GM12878 (cell line): ENCODE data around the gene NEO1. TPM values are rescaled to one million over a fixed set of nuclear protein-coding genes. Genes with fewer than 3 reads are reported as not detected.

Experiments used
- ATAC-seq: fragments of 200-7000 bp; cut with Tn5 transposase; 3 replicates; pipeline ENCODE4 v1.9.1; 2020; ENCODE audit warnings: mild to moderate bottlenecking, moderate library complexity
- BruUV-seq: library from RNA; stranded (reverse); fragments of 400-500 nt; replicated peaks from 2 replicates; lab custom pipeline; 2021; lab: Mats Ljungman, UMichigan
- CTCF ChIA-PET: fragments of 300-600 bp; sonication (Branson Sonifier 250); formaldehyde crosslinking; extraction: SDS; loops from one replicate; lab custom pipeline; 2021; ENCODE audit warnings: inconsistent platforms; lab: Yijun Ruan, JAX
- POLR2A ChIA-PET: fragments of 350-600 bp; formaldehyde crosslinking; extraction: SDS; loops from one replicate; lab custom pipeline; 2021; ENCODE audit warnings: inconsistent platforms; lab: Charles Lee
- RAD21 ChIA-PET: fragments of 300-600 bp; sonication (Branson Sonifier 250); formaldehyde crosslinking; loops from one replicate; lab custom pipeline; 2023; ENCODE audit warnings: antibody characterized with exemption; ENCODE audit not compliant: unreplicated experiment; lab: Charles Lee
- SMC1A ChIA-PET: fragments of 300-600 bp; sonication (Branson Sonifier 250); formaldehyde crosslinking; loops from one replicate; lab custom pipeline; 2023; ENCODE audit not compliant: unreplicated experiment, uncharacterized antibody; lab: Charles Lee
- DNase-seq: peaks from one replicate; pipeline ENCODE4 v3.0.0-alpha.2; 2011; ENCODE audit warnings: low read depth, low spot score
- FAIRE-seq: peaks from 3 replicates; lab custom pipeline; 2011; peaks lifted over from hg19 to GRCh38; lab: Jason Lieb, UNC
- H2AFZ ChIP-seq: 2 replicates; pipeline ENCODE4 v1.6.0; 2011; ENCODE audit warnings: low read depth, low read length, control low read depth; ENCODE audit not compliant: control insufficient read depth
- H3K27ac ChIP-seq: 2 replicates; pipeline ENCODE4 v1.5.1; 2011; ENCODE audit warnings: control low read depth; ENCODE audit not compliant: control insufficient read depth, insufficient read depth
- H3K27me3 ChIP-seq, 2 experiments: replicated peaks in 1 of 2; 2 replicates each; pipeline versions ENCODE4 v1.6.0 to v1.6.1; 2011; ENCODE audit warnings: low read length in 1 of 2; ENCODE audit not compliant: control insufficient read depth in 2 of 2, insufficient read depth in 2 of 2
- H3K36me3 ChIP-seq, 2 experiments: 2 replicates each; pipeline ENCODE4 v1.5.1; 2011; ENCODE audit warnings: low read length in 1 of 2; ENCODE audit not compliant: control insufficient read depth in 2 of 2, insufficient read depth in 2 of 2
- H3K4me1 ChIP-seq: 2 replicates; pipeline ENCODE4 v1.6.1; 2011; ENCODE audit warnings: mild to moderate bottlenecking, low read length, moderate library complexity, mixed read lengths; ENCODE audit not compliant: control insufficient read depth, insufficient read depth
- H3K4me2 ChIP-seq: 2 replicates; pipeline ENCODE4 v1.6.0; 2011; ENCODE audit warnings: control low read depth; ENCODE audit not compliant: control insufficient read depth, insufficient read depth
- H3K4me3 ChIP-seq: fragments of 200-600 bp; sonication (generic); 2 replicates; pipeline ENCODE4 v1.5.1; 2016
- H3K79me2 ChIP-seq: 2 replicates; pipeline ENCODE4 v1.6.0; 2011; ENCODE audit warnings: low read length; ENCODE audit not compliant: control insufficient read depth, insufficient read depth
- H3K9ac ChIP-seq: 2 replicates; pipeline ENCODE4 v1.8.0; 2011; ENCODE audit warnings: low read length, control low read depth, mixed read lengths; ENCODE audit not compliant: control insufficient read depth, insufficient read depth
- H3K9me3 ChIP-seq: replicated peaks from 3 replicates; pipeline ENCODE4 v1.5.1; 2011; ENCODE audit warnings: mild to moderate bottlenecking, low read length; ENCODE audit not compliant: control insufficient read depth, insufficient read depth
- H4K20me1 ChIP-seq: 2 replicates; pipeline ENCODE4 v1.6.0; 2011; ENCODE audit not compliant: control insufficient read depth, insufficient read depth
- ATF2 ChIP-seq: IDR thresholded peaks from 2 replicates; pipeline ENCODE4 v1.6.1; 2012; ENCODE audit warnings: low read length, inconsistent platforms
- BCL3 ChIP-seq: IDR thresholded peaks from 2 replicates; pipeline ENCODE4 v1.6.1; 2011; ENCODE audit warnings: borderline replicate concordance, low read depth, mild to moderate bottlenecking, moderate library complexity, low read length; ENCODE audit not compliant: insufficient read depth, poor library complexity, severe bottlenecking
- CHD1 ChIP-seq: IDR thresholded peaks from 2 replicates; pipeline ENCODE4 v1.6.1; 2012; ENCODE audit warnings: low read depth, low read length, improper control_type of control experiment
- EP300 ChIP-seq, 2 experiments: fragments of 150-350 bp in 1 of 2; IDR thresholded peaks; 2 replicates each; pipeline ENCODE4 v1.6.1; 2011 to 2012; ENCODE audit warnings: low read depth in 2 of 2, low read length in 2 of 2, borderline replicate concordance in 1 of 2, improper control_type of control experiment in 1 of 2, inconsistent platforms in 1 of 2; ENCODE audit not compliant: control insufficient read depth in 1 of 2
- HDGF ChIP-seq: fragments of 450-650 bp; IDR thresholded peaks from 2 replicates; pipeline ENCODE4 v1.6.1; 2016; ENCODE audit warnings: antibody characterized with exemption
- KDM1A ChIP-seq: fragments of 200-600 bp; sonication (generic); IDR thresholded peaks from 2 replicates; pipeline ENCODE4 v1.6.1; 2016; ENCODE audit warnings: borderline replicate concordance
- NR2C2 ChIP-seq: IDR thresholded peaks from 2 replicates; pipeline ENCODE4 v1.6.1; 2011; ENCODE audit warnings: borderline replicate concordance, low read depth; ENCODE audit not compliant: control insufficient read depth, insufficient read length
- PKNOX1 ChIP-seq: fragments of 450-650 bp; IDR thresholded peaks from 2 replicates; pipeline ENCODE4 v1.6.1; 2016; ENCODE audit warnings: mild to moderate bottlenecking
- POLR2AphosphoS5 ChIP-seq: IDR thresholded peaks from 2 replicates; pipeline ENCODE4 v1.6.1; 2011; ENCODE audit warnings: mild to moderate bottlenecking, low read length, inconsistent platforms
- ZNF384 ChIP-seq: IDR thresholded peaks from 2 replicates; pipeline ENCODE4 v1.6.1; 2012; ENCODE audit warnings: low read depth, mild to moderate bottlenecking, low read length, improper control_type of control experiment, borderline replicate concordance
- ZNF592 ChIP-seq: fragments of 450-650 bp; IDR thresholded peaks from 2 replicates; pipeline ENCODE4 v1.6.1; 2017; ENCODE audit warnings: mild to moderate bottlenecking, moderate library complexity
- WGBS: methylation state at CpG from one replicate; pipeline ENCODE4 v1.1.6; 2016; ENCODE audit warnings: low lambda C conversion rate; ENCODE audit not compliant: insufficient replicate concordance, insufficient coverage; ENCODE audit errors: missing lambda C conversion rate; 5-methylcytosine and 5-hydroxymethylcytosine counted together
- in situ Hi-C: fragments of 300-500 bp; cut with MboI; formaldehyde crosslinking; loops from 9 replicates; pipeline ENCODE4 v1.14.3; 2018; ENCODE audit warnings: mixed read lengths
- intact Hi-C: fragments of 100-400 bp; cut with micrococcal nuclease; formaldehyde crosslinking; loops from one replicate; pipeline ENCODE4 v1.14.2; 2022; ENCODE audit not compliant: unreplicated experiment
- polyA plus RNA-seq, 11 experiments: library from polyadenylated mRNA; depleted of rRNA in 4 of 11; unstranded in 6 of 11; stranded (reverse) in 5 of 11; fragments of >200 nt; fragmentation: Nextera tagmentation in 4 of 11; fragmentation: Illumina TruSeq in 1 of 11; extraction: Ambion mirVana in 4 of 11; extraction: Trizol in 1 of 11; gene quantifications; 1 replicate in 1 of 11; 2 replicates in 10 of 11; pipeline versions ENCODE4 v1.2.1 to v1.2.3, GENCODE V29; 2011 to 2016; ENCODE audit warnings: inconsistent platforms in 2 of 11, missing spikeins in 2 of 11, low read depth in 1 of 11
- total RNA-seq, 4 experiments: library from RNA; depleted of rRNA in 3 of 4; stranded (reverse); fragments of >200 nt in 3 of 4; fragmentation: Illumina TruSeq in 1 of 4; extraction: Trizol in 1 of 4; gene quantifications; 2 replicates each; pipeline versions ENCODE4 v1.2.1 to v1.2.3, GENCODE V29; 2013 to 2021
- TF ChIP-seq, protein P1 (sequence below), 3 experiments: IDR thresholded peaks in 2 of 3; conservative IDR thresholded peaks in 1 of 3; 2 replicates each; pipeline ENCODE4 v1.5.1; 2011; ENCODE audit warnings: low read depth in 3 of 3, low read length in 3 of 3, mild to moderate bottlenecking in 3 of 3, control low read depth in 2 of 3, moderate library complexity in 2 of 3, inconsistent platforms in 1 of 3, mixed read lengths in 1 of 3; ENCODE audit not compliant: control insufficient read depth in 2 of 3, insufficient read depth in 1 of 3; ENCODE audit errors: extremely low read depth in 1 of 3

Gene NEO1
- total and polyA plus RNA-seq, 10 of the 15 experiments (the other 5 are each of a cell fraction or from before 2014, with no cell fraction given) = 0.03 to 2.0 (median 0.32) TPM

DNA sequence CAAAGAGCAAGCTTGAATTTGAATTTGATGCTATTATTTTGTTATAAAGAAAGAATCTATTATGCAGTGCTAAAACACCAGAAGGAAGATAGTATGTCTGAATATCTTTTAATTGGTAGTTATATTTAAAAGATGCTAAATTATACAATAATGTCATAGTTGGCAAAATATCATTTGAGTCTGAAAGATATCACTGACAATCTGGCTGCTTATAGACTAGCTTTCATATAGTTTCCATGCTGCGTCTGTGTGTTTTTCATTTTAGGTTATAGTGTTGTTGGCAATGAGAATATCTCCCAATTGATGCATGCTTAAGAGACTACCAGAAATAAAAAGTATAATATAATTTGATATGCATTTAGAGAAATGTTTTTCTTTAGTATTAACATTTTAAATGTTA is 142.9 kb downstream of the NEO1 start (continued):
- no peak for TF ChIP-seq ATF2

GRCh38 chr15:73196113-73196512 is 143.8 kb downstream of the NEO1 start:
- CTCF ChIA-PET = interaction anchor here (1.1 kb wide), 1 partner anchor 10 kb away, joined by 3 read pairs; no protein-coding TSS in a partner anchor
- H3K36me3 ChIP-seq = no peaks in the 10 kb centered on the region
- intact Hi-C loops (no loop called here), in situ Hi-C loops (no loop called here)
- peak; percentile 44 for FAIRE-seq
- H3K4me1 ChIP-seq = no peaks in the 10 kb centered on the region
- no peaks in the 10 kb centered on the region for H3K9me3 ChIP-seq
- WGBS = 0% methylated on average over 2 of the region's 2 CpGs
- RAD21 ChIA-PET = no interaction called here
- SMC1A ChIA-PET = no interaction called here
- no peak for DNase-seq
- no peak overlapping the region for H3K4me3 ChIP-seq
- H2AFZ ChIP-seq = no peak overlapping the region
- no peak overlapping the region for H3K27ac ChIP-seq
- no peak overlapping the region for H3K4me2 ChIP-seq
- no peaks in the 10 kb centered on the region for H3K27me3 ChIP-seq
- TF ChIP-seq NR2C2 = no peak
- no peak for TF ChIP-seq ZNF592
- no peak for TF ChIP-seq PKNOX1
- TF ChIP-seq EP300 (IDR thresholded peaks at IDR 0.05; ENCODE audit: borderline replicate concordance in 1 of 2, control insufficient read depth in 1 of 2, low read depth in 2 of 2, low read length in 2 of 2) = no peak
- no peak for TF ChIP-seq HDGF
- TF ChIP-seq KDM1A = no peak
- TF ChIP-seq ZNF384 = no peak
- no peak for TF ChIP-seq BCL3
- no peak for TF ChIP-seq POLR2AphosphoS5
- no peak for TF ChIP-seq CHD1
- TF ChIP-seq, protein P1, sequence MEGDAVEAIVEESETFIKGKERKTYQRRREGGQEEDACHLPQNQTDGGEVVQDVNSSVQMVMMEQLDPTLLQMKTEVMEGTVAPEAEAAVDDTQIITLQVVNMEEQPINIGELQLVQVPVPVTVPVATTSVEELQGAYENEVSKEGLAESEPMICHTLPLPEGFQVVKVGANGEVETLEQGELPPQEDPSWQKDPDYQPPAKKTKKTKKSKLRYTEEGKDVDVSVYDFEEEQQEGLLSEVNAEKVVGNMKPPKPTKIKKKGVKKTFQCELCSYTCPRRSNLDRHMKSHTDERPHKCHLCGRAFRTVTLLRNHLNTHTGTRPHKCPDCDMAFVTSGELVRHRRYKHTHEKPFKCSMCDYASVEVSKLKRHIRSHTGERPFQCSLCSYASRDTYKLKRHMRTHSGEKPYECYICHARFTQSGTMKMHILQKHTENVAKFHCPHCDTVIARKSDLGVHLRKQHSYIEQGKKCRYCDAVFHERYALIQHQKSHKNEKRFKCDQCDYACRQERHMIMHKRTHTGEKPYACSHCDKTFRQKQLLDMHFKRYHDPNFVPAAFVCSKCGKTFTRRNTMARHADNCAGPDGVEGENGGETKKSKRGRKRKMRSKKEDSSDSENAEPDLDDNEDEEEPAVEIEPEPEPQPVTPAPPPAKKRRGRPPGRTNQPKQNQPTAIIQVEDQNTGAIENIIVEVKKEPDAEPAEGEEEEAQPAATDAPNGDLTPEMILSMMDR (IDR thresholded peaks at IDR 0.05 in 2 of 3, conservative IDR thresholded peaks at IDR 0.05 in 1 of 3; ENCODE audit: control insufficient read depth in 2 of 3, extremely low read depth in 1 of 3, insufficient read depth in 1 of 3, low read depth in 3 of 3, low read length in 3 of 3) = no peak
- no peak overlapping the region for H3K9ac ChIP-seq
- ATAC-seq = no peak
- H4K20me1 ChIP-seq = no peaks in the 10 kb centered on the region
- no TSS peak for BruUV-seq
- POLR2A ChIA-PET = no interaction called here
- H3K79me2 ChIP-seq = no peaks in the 10 kb centered on the region
